ENCODE results near the gene ZNF525.
"Not testable (repeated sequence)": the region's sequence is repeated elsewhere in the genome, so short reads cannot be mapped to it uniquely, and the experiment has no call there.

The ZNF525 gene

GRCh38 chr19:53365134-53365898, at the start of gene ZNF525:
Gene ZNF525, plus strand, starts transcription at chr19:53365705. Its CDS starts 6,577 bp downstream, at chr19:53372282.
- DNase-seq (ENCODE audit: low read depth), result peak; percentile 92

- DNase-seq (ENCODE audit: low read depth), result no peak
These were observed 36.5 kb upstream of the ZNF525 start for GRCh38 chr19:53328967-53329366.

- DNase-seq (ENCODE audit: low read depth), result no peak
These were observed 33.0 kb upstream of the ZNF525 start for GRCh38 chr19:53332484-53332883.

- DNase-seq (ENCODE audit: low read depth), result peak; percentile 2
These were observed 32.4 kb upstream of the ZNF525 start for GRCh38 chr19:53333066-53333462.

GRCh38 chr19:53333463-53334449, 31.7 kb upstream of the ZNF525 start, which contains the start of gene ZNF845:
Gene ZNF845, plus strand, starts transcription at chr19:53333749. Its CDS starts 7,559 bp downstream, at chr19:53341308.
- DNase-seq (ENCODE audit: low read depth), result peak; percentile 95

GRCh38 chr19:53344403-53344802, 21.1 kb upstream of the ZNF525 start:
- not testable (repeated sequence) for DNase-seq (ENCODE audit: low read depth)

- no peak for DNase-seq (ENCODE audit: low read depth)
These were observed 9.8 kb upstream of the ZNF525 start for GRCh38 chr19:53355739-53356138.

GRCh38 chr19:53357821-53358581, 7.5 kb upstream of the ZNF525 start:
- DNase-seq (ENCODE audit: low read depth), result no peak

GRCh38 chr19:53360056-53360455, 5.4 kb upstream of the ZNF525 start:
- not testable (repeated sequence) for DNase-seq (ENCODE audit: low read depth)

- peak; percentile 10 for DNase-seq (ENCODE audit: low read depth)
These were observed 491 bp downstream of the ZNF525 start for GRCh38 chr19:53365899-53366493.

GRCh38 chr19:53372196-53372595, 6.7 kb downstream of the ZNF525 start:
- no peak for DNase-seq (ENCODE audit: low read depth)

- DNase-seq (ENCODE audit: low read depth), result no peak
These were observed 8.8 kb downstream of the ZNF525 start for GRCh38 chr19:53374288-53374687.

GRCh38 chr19:53374743-53375142, 9.2 kb downstream of the ZNF525 start:
- no peak for DNase-seq (ENCODE audit: low read depth)

GRCh38 chr19:53381376-53381775, 15.9 kb downstream of the ZNF525 start:
- no peak for DNase-seq (ENCODE audit: low read depth)

- no peak for DNase-seq (ENCODE audit: low read depth)
These were observed 22.7 kb downstream of the ZNF525 start for GRCh38 chr19:53388168-53388567.

GRCh38 chr19:53388904-53389303, 23.4 kb downstream of the ZNF525 start:
- DNase-seq (ENCODE audit: low read depth), result no peak

- no peak for DNase-seq (ENCODE audit: low read depth)
These were observed 24.1 kb downstream of the ZNF525 start for GRCh38 chr19:53389571-53389970.

GRCh38 chr19:53389978-53390377, 24.5 kb downstream of the ZNF525 start:
- DNase-seq (ENCODE audit: low read depth), result no peak

- no peak for DNase-seq (ENCODE audit: low read depth)
These were observed 29.0 kb downstream of the ZNF525 start for GRCh38 chr19:53394522-53394973.

GRCh38 chr19:53394974-53395839, 29.7 kb downstream of the ZNF525 start, which contains the start of gene ZNF765:
Gene ZNF765, plus strand, starts transcription at chr19:53395149. Its CDS starts 2,867 bp downstream, at chr19:53398016.
- peak; percentile 98 for DNase-seq (ENCODE audit: low read depth)

Data from stimulated activated CD8-positive, alpha-beta memory T cell treated with anti-CD3 and anti-CD28 coated beads, Interleukin-12 subunit alpha, Interleukin-12 subunit beta, amount 100 ng/mL, for 1 hour (primary cell).